ENCODE measurements around the gene GMDS.

GMDS gene

DNA sequence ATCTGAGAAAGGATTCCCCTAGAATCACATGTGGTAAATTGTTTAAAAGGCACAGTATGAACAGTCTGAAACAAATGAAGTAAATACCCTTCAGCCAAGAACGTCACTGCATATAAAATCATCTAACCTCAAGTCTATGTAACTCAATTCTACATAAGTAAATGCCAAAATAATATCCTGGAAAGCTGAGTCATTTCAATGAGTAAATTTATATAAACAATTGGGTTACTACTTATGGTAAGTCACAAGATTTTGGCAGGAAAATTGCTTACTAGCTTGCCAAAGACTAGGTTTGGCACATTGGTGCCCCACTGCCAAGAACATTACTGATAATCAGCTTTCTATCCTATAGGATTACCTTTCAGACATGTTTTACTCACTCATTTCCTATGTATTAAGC lies 8.4 kb downstream of the GMDS start:
- Histone ChIP-seq H3K27ac (ENCODE audit: low read depth, low read length) (no peak overlapping the region), H3K9me3 (ENCODE audit: control insufficient read depth, insufficient read depth, low read length) (no peaks in the 10 kb centered on the region), H3K9ac (ENCODE audit: low read depth, low read length) (no peak overlapping the region), H3K4me3 (ENCODE audit: low read depth, low read length) (no peak overlapping the region), H3K4me1 (ENCODE audit: control insufficient read depth, insufficient read depth, low read length) (peaks cover 14% of the 10 kb centered on the region), H3K27me3 (ENCODE audit: control insufficient read depth, insufficient read depth, low read length) (no peaks in the 10 kb centered on the region), H3K36me3 (ENCODE audit: control insufficient read depth, insufficient read depth, low read length) (no peaks in the 10 kb centered on the region)

DNA sequence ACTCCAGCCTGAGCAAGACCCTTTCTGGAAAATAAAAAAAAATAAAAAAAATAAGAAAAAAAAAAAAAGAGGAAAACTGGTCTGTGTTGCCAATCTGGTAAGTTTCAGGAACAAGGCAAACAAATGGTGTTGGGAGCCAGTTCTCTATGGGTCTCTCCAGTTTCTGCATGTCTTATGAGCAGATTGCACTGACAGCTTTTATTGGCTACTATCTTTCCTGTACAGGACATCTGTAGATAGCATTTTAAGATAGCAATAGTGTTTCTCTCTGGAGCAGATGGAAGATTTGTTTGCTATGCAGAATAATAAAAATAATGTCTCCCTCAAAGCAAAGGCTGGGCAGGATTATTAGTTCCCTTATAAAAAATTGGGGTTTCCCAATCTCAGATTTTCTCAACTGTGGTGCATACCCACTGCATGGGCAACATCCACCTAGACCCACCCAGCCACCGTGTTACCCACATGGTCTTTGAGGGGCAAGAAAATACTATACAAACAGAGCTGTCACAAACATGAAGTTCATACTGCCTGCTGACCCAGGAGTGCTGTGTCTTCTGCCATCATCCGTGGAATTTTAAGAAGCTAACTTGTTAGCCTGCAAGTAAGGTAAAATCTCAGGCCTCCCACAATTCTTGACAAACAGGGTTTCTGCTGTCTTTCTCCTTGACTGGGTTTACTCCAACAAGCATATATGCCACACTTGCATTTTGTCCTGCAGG lies 9.5 kb downstream of the GMDS start:
- no peak overlapping the region for H3K4me3 ChIP-seq (ENCODE audit: low read depth, low read length)
- no peaks in the 10 kb centered on the region for H3K36me3 ChIP-seq (ENCODE audit: control insufficient read depth, insufficient read depth, low read length)
- no peak overlapping the region for H3K27ac ChIP-seq (ENCODE audit: low read depth, low read length)
- no peak overlapping the region for H3K9ac ChIP-seq (ENCODE audit: low read depth, low read length)
- H3K9me3 ChIP-seq (ENCODE audit: control insufficient read depth, insufficient read depth, low read length), result no peaks in the 10 kb centered on the region
- peaks cover 12% of the 10 kb centered on the region for H3K4me1 ChIP-seq (ENCODE audit: control insufficient read depth, insufficient read depth, low read length)
- H3K27me3 ChIP-seq (ENCODE audit: control insufficient read depth, insufficient read depth, low read length), result no peaks in the 10 kb centered on the region

DNA sequence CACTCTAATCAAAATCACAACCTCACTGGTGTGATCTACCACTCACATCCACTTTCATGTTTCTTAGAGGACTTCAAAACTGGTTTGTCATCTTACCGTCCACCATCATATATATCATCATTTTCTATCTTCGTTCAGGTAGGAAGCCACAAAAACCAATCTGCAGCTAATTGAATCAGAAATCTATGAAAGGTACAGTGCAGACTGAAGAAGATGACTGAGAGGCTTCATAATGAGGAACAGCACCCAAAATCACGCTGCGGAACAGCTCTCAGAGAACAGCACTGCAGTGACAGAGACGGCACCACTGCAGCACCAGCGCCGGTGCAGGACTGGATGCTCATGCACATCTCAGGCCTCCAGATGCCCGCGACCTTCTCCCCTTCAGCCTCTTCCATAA lies 13.0 kb downstream of the GMDS start:
- Histone ChIP-seq H3K36me3 (ENCODE audit: control insufficient read depth, insufficient read depth, low read length) (no peaks in the 10 kb centered on the region), H3K27me3 (ENCODE audit: control insufficient read depth, insufficient read depth, low read length) (no peaks in the 10 kb centered on the region), H3K27ac (ENCODE audit: low read depth, low read length) (no peak overlapping the region), H3K9ac (ENCODE audit: low read depth, low read length) (no peak overlapping the region), H3K9me3 (ENCODE audit: control insufficient read depth, insufficient read depth, low read length) (no peaks in the 10 kb centered on the region), H3K4me3 (ENCODE audit: low read depth, low read length) (no peak overlapping the region), H3K4me1 (ENCODE audit: control insufficient read depth, insufficient read depth, low read length) (peaks cover 20% of the 10 kb centered on the region)

DNA sequence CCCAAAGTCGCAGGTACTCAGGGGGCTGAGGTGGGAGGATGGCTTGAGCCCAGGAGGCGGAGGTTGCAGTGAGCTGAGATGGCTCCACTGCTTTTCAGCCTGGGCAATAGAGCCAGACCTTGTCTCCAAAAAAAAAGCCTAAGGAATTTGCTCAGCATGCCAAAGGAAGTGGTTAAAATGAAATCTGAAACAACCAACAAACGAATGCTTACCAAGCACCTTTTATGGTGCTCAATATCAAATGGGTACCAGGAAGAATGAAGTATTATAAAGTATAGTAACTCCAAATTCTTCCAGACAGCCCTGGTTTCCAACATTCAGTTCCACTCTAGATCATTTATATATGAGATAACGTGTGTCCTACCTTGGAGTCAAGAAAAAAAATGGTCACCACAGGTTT lies 14.0 kb downstream of the GMDS start:
- H3K27ac ChIP-seq (ENCODE audit: low read depth, low read length), result no peak overlapping the region

DNA sequence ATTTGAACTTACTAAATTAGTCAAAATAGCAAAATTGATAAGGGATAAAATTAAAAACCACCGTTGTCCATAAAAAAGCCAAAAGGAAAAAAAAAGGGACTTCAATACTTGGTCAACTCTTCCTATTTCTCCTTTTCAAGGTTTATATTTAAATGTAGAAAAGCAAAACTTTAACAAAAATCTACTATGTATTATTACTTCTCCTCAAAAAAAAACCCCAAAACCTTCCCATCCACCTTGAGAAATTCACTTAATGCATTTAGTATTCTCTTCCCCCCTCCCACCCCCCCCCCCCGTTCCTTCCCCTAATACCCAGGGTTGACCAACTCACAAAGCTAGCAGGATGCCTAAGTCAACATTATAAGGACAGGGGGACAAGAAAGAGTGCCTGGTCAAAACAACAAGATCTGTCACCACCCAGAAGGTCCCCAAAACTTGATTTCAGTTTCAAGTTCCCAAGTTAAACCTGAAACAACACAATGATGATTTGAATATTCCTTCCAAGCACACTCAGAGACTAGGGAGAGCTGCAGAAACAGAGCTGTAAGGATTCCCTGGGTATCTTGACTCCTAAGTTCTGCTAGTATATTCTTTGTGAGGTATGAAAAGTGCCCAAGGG lies 14.6 kb downstream of the GMDS start:
- Histone ChIP-seq H3K36me3 (ENCODE audit: control insufficient read depth, insufficient read depth, low read length) (no peaks in the 10 kb centered on the region), H3K9ac (ENCODE audit: low read depth, low read length) (no peak overlapping the region), H3K27ac (ENCODE audit: low read depth, low read length) (no peak overlapping the region), H3K27me3 (ENCODE audit: control insufficient read depth, insufficient read depth, low read length) (no peaks in the 10 kb centered on the region), H3K4me1 (ENCODE audit: control insufficient read depth, insufficient read depth, low read length) (peaks cover 20% of the 10 kb centered on the region), H3K9me3 (ENCODE audit: control insufficient read depth, insufficient read depth, low read length) (no peaks in the 10 kb centered on the region), H3K4me3 (ENCODE audit: low read depth, low read length) (no peak overlapping the region)

More for the DNA sequence above, 14.0 kb downstream of the GMDS start:
- Histone ChIP-seq H3K4me3 (ENCODE audit: low read depth, low read length) (no peak overlapping the region), H3K27me3 (ENCODE audit: control insufficient read depth, insufficient read depth, low read length) (no peaks in the 10 kb centered on the region), H3K4me1 (ENCODE audit: control insufficient read depth, insufficient read depth, low read length) (peaks cover 20% of the 10 kb centered on the region), H3K9me3 (ENCODE audit: control insufficient read depth, insufficient read depth, low read length) (no peaks in the 10 kb centered on the region), H3K9ac (ENCODE audit: low read depth, low read length) (no peak overlapping the region), H3K36me3 (ENCODE audit: control insufficient read depth, insufficient read depth, low read length) (no peaks in the 10 kb centered on the region)

DNA sequence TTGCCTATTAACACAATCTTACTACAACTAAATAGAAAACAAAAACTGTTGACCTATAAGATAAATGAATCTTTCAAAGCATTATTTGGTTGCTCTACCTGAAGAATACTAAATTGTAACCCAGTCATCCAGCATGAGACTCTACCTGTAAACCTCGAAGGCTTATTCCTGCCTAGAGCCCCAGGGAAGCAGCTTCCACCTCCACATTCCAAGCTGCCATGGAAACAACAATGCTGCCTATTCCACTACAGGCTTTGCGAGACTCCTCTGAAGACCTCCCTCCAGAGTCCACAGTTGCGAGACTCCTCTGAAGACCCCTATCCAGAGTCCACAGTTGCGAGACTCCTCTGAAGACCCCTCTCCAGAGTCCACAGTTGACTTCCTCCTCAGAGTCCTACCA lies 15.7 kb downstream of the GMDS start:
- H3K27me3 ChIP-seq (ENCODE audit: control insufficient read depth, insufficient read depth, low read length), result no peaks in the 10 kb centered on the region
- no peak overlapping the region for H3K4me3 ChIP-seq (ENCODE audit: low read depth, low read length)
- H3K27ac ChIP-seq (ENCODE audit: low read depth, low read length), result no peak overlapping the region
- H3K4me1 ChIP-seq (ENCODE audit: control insufficient read depth, insufficient read depth, low read length), result peaks cover 20% of the 10 kb centered on the region
- H3K9me3 ChIP-seq (ENCODE audit: control insufficient read depth, insufficient read depth, low read length), result no peaks in the 10 kb centered on the region
- no peaks in the 10 kb centered on the region for H3K36me3 ChIP-seq (ENCODE audit: control insufficient read depth, insufficient read depth, low read length)
- no peak overlapping the region for H3K9ac ChIP-seq (ENCODE audit: low read depth, low read length)

DNA sequence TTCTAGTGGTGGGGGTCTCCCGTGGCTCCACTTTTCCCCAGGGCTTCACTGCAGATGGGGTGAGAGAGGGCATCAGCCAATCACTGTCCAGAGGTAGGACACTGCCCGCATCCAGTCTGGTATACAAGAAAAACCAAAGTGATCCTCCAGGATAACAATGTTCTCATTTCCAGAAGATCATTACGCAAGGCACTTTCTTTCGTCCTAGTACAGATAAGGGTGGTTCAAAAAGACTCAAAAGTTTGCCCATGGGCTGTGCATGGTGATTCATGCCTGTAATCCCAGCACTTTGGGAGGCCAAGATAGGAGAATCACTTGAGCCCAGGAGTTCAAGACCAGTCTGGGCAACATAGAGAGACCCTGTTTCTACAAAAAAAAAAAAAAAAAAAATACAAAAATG lies 16.4 kb downstream of the GMDS start:
- Histone ChIP-seq H3K4me1 (ENCODE audit: control insufficient read depth, insufficient read depth, low read length) (peaks cover 20% of the 10 kb centered on the region), H3K9ac (ENCODE audit: low read depth, low read length) (no peak overlapping the region), H3K4me3 (ENCODE audit: low read depth, low read length) (no peak overlapping the region), H3K27ac (ENCODE audit: low read depth, low read length) (no peak overlapping the region), H3K9me3 (ENCODE audit: control insufficient read depth, insufficient read depth, low read length) (no peaks in the 10 kb centered on the region), H3K36me3 (ENCODE audit: control insufficient read depth, insufficient read depth, low read length) (no peaks in the 10 kb centered on the region), H3K27me3 (ENCODE audit: control insufficient read depth, insufficient read depth, low read length) (no peaks in the 10 kb centered on the region)

DNA sequence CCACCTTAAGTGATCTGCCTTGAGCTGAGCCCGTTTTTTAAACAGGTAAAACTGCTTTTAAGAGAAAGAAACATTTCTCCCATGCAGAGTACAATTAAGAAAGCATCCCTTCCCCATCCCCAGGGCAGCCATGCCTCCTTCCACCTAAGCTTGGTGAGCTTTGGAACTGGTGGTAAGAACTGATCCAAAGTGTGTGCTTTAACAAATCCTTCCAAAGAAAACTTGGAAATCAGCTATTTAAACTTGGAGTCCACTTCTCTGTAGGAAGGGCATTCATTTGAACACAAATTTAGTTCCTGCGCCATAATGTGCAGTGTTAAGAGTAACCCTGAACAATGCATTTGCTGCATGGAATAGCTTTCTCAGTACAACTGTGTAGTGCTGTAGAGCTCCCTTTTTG lies 17.0 kb downstream of the GMDS start:
- Histone ChIP-seq H3K4me1 (ENCODE audit: control insufficient read depth, insufficient read depth, low read length) (peaks cover 20% of the 10 kb centered on the region), H3K9ac (ENCODE audit: low read depth, low read length) (no peak overlapping the region), H3K9me3 (ENCODE audit: control insufficient read depth, insufficient read depth, low read length) (no peaks in the 10 kb centered on the region), H3K27ac (ENCODE audit: low read depth, low read length) (no peak overlapping the region), H3K4me3 (ENCODE audit: low read depth, low read length) (no peak overlapping the region), H3K27me3 (ENCODE audit: control insufficient read depth, insufficient read depth, low read length) (no peaks in the 10 kb centered on the region), H3K36me3 (ENCODE audit: control insufficient read depth, insufficient read depth, low read length) (no peaks in the 10 kb centered on the region)

DNA sequence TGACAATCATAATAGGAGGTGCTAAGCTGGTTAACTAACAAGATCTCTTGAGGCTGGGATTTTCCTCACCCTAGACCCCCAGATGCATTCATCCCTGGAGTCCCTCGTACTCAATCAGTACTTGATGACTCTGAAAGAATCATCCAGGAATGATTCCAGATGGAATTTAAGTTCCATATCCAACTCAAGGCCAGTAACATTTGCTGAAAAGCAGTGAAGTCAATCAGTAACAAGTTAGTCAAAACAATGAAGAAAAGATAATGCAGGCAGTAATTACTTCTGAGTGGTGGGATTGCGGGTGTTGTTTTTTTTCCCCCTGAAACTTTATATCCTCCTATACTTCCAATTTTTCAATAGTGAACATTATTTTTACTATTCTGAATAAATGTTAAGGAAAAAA lies 18.6 kb downstream of the GMDS start:
- Histone ChIP-seq H3K36me3 (ENCODE audit: control insufficient read depth, insufficient read depth, low read length) (no peaks in the 10 kb centered on the region), H3K9me3 (ENCODE audit: control insufficient read depth, insufficient read depth, low read length) (no peaks in the 10 kb centered on the region), H3K9ac (ENCODE audit: low read depth, low read length) (no peak overlapping the region), H3K27ac (ENCODE audit: low read depth, low read length) (no peak overlapping the region), H3K4me3 (ENCODE audit: low read depth, low read length) (no peak overlapping the region), H3K4me1 (ENCODE audit: control insufficient read depth, insufficient read depth, low read length) (peaks cover 29% of the 10 kb centered on the region), H3K27me3 (ENCODE audit: control insufficient read depth, insufficient read depth, low read length) (no peaks in the 10 kb centered on the region)

DNA sequence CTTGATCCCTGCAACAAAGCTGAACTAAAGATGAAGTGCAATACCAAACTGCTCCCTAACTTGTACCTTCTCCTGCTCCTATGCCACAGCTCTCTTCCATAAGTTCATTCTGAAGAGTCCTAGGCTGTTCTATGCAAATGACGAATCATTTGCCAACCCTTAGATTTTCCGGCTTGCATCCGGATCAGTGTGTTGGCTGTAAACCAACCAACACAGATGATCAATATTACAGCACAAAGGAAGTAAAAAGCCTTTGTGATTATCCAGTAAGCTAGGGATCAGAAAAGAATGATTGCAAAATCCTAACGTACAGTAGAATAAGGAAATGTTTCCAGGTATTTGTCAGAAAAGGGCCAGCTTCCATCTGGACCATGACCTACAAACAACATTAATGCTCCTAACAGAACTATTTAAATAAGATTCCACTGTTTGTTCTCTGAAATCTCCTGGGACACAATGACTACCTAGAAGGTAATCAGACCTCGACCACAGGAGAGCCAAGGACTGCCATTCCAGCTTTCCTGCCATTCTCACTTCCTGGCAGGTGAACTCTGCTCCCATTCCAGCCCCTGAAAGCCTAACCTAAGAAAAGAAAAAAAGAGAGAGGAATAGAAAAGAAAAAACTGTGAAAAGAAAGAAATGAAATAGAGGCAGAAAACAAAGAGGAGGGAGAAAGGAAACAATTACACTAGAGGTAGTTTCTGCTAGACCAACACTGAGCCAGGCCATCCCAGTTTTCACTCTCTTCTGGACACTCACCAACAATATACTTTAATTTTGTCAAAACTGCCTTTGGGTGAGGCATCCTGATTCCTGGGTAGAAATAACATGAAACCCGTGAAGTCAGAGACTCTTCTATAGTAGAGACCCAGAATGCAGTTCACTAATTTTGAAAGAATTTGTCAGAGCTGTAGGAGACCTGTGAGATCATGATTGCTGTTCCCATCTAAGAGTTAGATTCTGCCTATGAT lies 19.7 kb downstream of the GMDS start:
- Histone ChIP-seq H3K9me3 (ENCODE audit: control insufficient read depth, insufficient read depth, low read length) (no peaks in the 10 kb centered on the region), H3K4me3 (ENCODE audit: low read depth, low read length) (no peak overlapping the region), H3K27me3 (ENCODE audit: control insufficient read depth, insufficient read depth, low read length) (no peaks in the 10 kb centered on the region), H3K27ac (ENCODE audit: low read depth, low read length) (peak overlapping the region; percentile 18), H3K4me1 (ENCODE audit: control insufficient read depth, insufficient read depth, low read length) (peaks cover 22% of the 10 kb centered on the region), H3K36me3 (ENCODE audit: control insufficient read depth, insufficient read depth, low read length) (no peaks in the 10 kb centered on the region), H3K9ac (ENCODE audit: low read depth, low read length) (no peak overlapping the region)

Measured in HUES48 (cell line).